H1 (cell line): ENCODE results near the gene WSCD1. TPM values are rescaled to one million over a fixed set of nuclear protein-coding genes. Genes with fewer than 3 reads are reported as not detected.

Experiments
- CTCF ChIA-PET: fragments of 300-600 bp; sonication (Branson Sonifier 250); formaldehyde crosslinking; loops from one replicate; lab custom pipeline; 2021; ENCODE audit not compliant: partially characterized antibody; lab: Charles Lee
- POLR2A ChIA-PET: fragments of 300-600 bp; sonication (Branson Sonifier 250); formaldehyde crosslinking; loops from one replicate; lab custom pipeline; 2021; ENCODE audit warnings: inconsistent platforms; ENCODE audit not compliant: partially characterized antibody; lab: Charles Lee
- DNase-seq, 2 experiments: peaks; one replicate each; pipeline versions ENCODE4 v3.0.0 to v3.0.0-alpha.2; 2010 to 2022; ENCODE audit warnings: low spot score in 2 of 2, low read depth in 1 of 2, mixed read lengths in 1 of 2
- FAIRE-seq: peaks from 2 replicates; lab custom pipeline; 2011; peaks lifted over from hg19 to GRCh38; lab: Jason Lieb, UNC
- H2AFZ ChIP-seq: 2 replicates; pipeline ENCODE4 v1.8.1; 2012; ENCODE audit warnings: low read length, inconsistent platforms
- H2AK5ac ChIP-seq: 2 replicates; pipeline ENCODE4 v1.6.1; 2013; ENCODE audit warnings: low read depth, low read length
- H2BK120ac ChIP-seq: replicated peaks from 2 replicates; pipeline ENCODE3; 2013; ENCODE audit warnings: low read depth, low read length, inconsistent platforms
- H2BK12ac ChIP-seq: 2 replicates; pipeline ENCODE4 v1.6.1; 2013; ENCODE audit warnings: low read depth, low read length
- H2BK15ac ChIP-seq: 2 replicates; pipeline ENCODE4 v1.6.1; 2013; ENCODE audit warnings: low read length
- H2BK20ac ChIP-seq: 2 replicates; pipeline ENCODE4 v1.6.1; 2013; ENCODE audit warnings: low read length
- H2BK5ac ChIP-seq: 2 replicates; pipeline ENCODE4 v1.6.1; 2013; ENCODE audit warnings: low read depth, low read length
- H3K14ac ChIP-seq: 2 replicates; pipeline ENCODE4 v1.6.1; 2013; ENCODE audit warnings: inconsistent platforms; ENCODE audit not compliant: insufficient read length
- H3K18ac ChIP-seq: 2 replicates; pipeline ENCODE4 v1.6.1; 2013; ENCODE audit warnings: low read length; ENCODE audit errors: extremely low read depth
- H3K23ac ChIP-seq: 2 replicates; pipeline ENCODE4 v1.6.1; 2013; ENCODE audit warnings: inconsistent platforms; ENCODE audit not compliant: insufficient read length
- H3K23me2 ChIP-seq: 2 replicates; pipeline ENCODE4 v1.6.1; 2013; ENCODE audit warnings: low read depth, low read length
- H3K27ac ChIP-seq: 2 replicates; pipeline ENCODE4 v1.6.1; 2011; ENCODE audit warnings: low read depth, low read length, inconsistent platforms
- H3K27me3 ChIP-seq, 4 experiments: replicated peaks in 1 of 4; 1 replicate in 1 of 4; 2 replicates in 3 of 4; pipeline versions ENCODE4 v1.6.1 to v1.8.1; 2011 to 2013; ENCODE audit warnings: low read length in 3 of 4, mild to moderate bottlenecking in 3 of 4, inconsistent platforms in 2 of 4, mixed read lengths in 2 of 4, moderate library complexity in 1 of 4; ENCODE audit not compliant: control insufficient read depth in 3 of 4, insufficient read depth in 3 of 4; ENCODE audit errors: extremely low read depth in 1 of 4
- H3K36me3 ChIP-seq, 4 experiments: 2 replicates each; pipeline versions ENCODE4 v1.6.1 to v1.8.1; 2011 to 2013; ENCODE audit warnings: mild to moderate bottlenecking in 4 of 4, low read length in 3 of 4, moderate library complexity in 2 of 4, control low read depth in 1 of 4, inconsistent platforms in 1 of 4; ENCODE audit not compliant: insufficient read depth in 4 of 4, control insufficient read depth in 2 of 4
- H3K4ac ChIP-seq: replicated peaks from 2 replicates; pipeline ENCODE3; 2013; ENCODE audit warnings: low read length, low read depth, mixed read lengths, inconsistent platforms; ENCODE audit not compliant: insufficient read length
- H3K4me1 ChIP-seq, 4 experiments: replicated peaks in 1 of 4; 1 replicate in 1 of 4; 2 replicates in 3 of 4; pipeline versions ENCODE4 v1.6.1 to v1.8.1; 2011 to 2013; ENCODE audit warnings: low read length in 3 of 4, inconsistent platforms in 2 of 4, mixed read lengths in 1 of 4; ENCODE audit not compliant: insufficient read depth in 4 of 4, control insufficient read depth in 3 of 4
- H3K4me2 ChIP-seq, 2 experiments: 2 replicates each; pipeline versions ENCODE4 v1.6.1 to v1.8.1; 2011 to 2013; ENCODE audit warnings: low read depth in 2 of 2, low read length in 2 of 2, control low read depth in 1 of 2, inconsistent platforms in 1 of 2, mild to moderate bottlenecking in 1 of 2; ENCODE audit not compliant: insufficient read depth in 1 of 2
- H3K4me3 ChIP-seq, 4 experiments: fragments of 200-600, 300-600 bp in 1 of 4; sonication (generic), shearing (Covaris generic), sonication (Bioruptor Twin) in 1 of 4; 2 replicates each; pipeline versions ENCODE4 v1.5.1 to v1.8.1; 2011 to 2016; ENCODE audit warnings: low read length in 4 of 4, low read depth in 3 of 4, control low read depth in 2 of 4, inconsistent platforms in 2 of 4, mild to moderate bottlenecking in 2 of 4, mixed read lengths in 1 of 4, moderate library complexity in 1 of 4; ENCODE audit not compliant: insufficient read depth in 2 of 4; ENCODE audit errors: extremely low read depth in 1 of 4
- H3K56ac ChIP-seq: replicated peaks from 2 replicates; pipeline ENCODE3; 2013; ENCODE audit warnings: low read depth, mild to moderate bottlenecking, mixed read lengths, low read length, inconsistent platforms; ENCODE audit not compliant: insufficient read length
- H3K79me1 ChIP-seq: 2 replicates; pipeline ENCODE4 v1.6.1; 2013; ENCODE audit warnings: low read depth, low read length, control low read depth
- H3K79me2 ChIP-seq, 2 experiments: 2 replicates each; pipeline versions ENCODE4 v1.6.1 to v1.8.1; 2012 to 2013; ENCODE audit warnings: low read length in 2 of 2, mild to moderate bottlenecking in 2 of 2, inconsistent platforms in 1 of 2; ENCODE audit not compliant: insufficient read depth in 2 of 2, control insufficient read depth in 1 of 2
- H3K9ac ChIP-seq, 4 experiments: replicated peaks in 1 of 4; 1 replicate in 1 of 4; 2 replicates in 3 of 4; pipeline versions ENCODE4 v1.6.1 to v1.8.1; 2011 to 2013; ENCODE audit warnings: low read depth in 3 of 4, low read length in 3 of 4, control low read depth in 2 of 4, mild to moderate bottlenecking in 2 of 4, moderate library complexity in 2 of 4, inconsistent platforms in 1 of 4; ENCODE audit errors: extremely low read depth in 1 of 4
- H3K9me3 ChIP-seq, 2 experiments: 2 replicates each; pipeline versions ENCODE4 v1.6.1 to v1.8.1; 2012 to 2013; ENCODE audit warnings: mild to moderate bottlenecking in 2 of 2, moderate library complexity in 2 of 2, control low read depth in 1 of 2, inconsistent platforms in 1 of 2, low read depth in 1 of 2, low read length in 1 of 2, mixed read lengths in 1 of 2; ENCODE audit not compliant: insufficient read depth in 2 of 2
- H4K20me1 ChIP-seq, 2 experiments: replicated peaks in 1 of 2; 2 replicates each; pipeline versions ENCODE3 to v1.8.1; 2011 to 2013; ENCODE audit warnings: inconsistent platforms in 2 of 2, low read length in 2 of 2, mild to moderate bottlenecking in 1 of 2; ENCODE audit not compliant: insufficient read depth in 2 of 2, control insufficient read depth in 1 of 2
- H4K5ac ChIP-seq: 2 replicates; pipeline ENCODE4 v1.6.1; 2013; ENCODE audit warnings: low read length, low read depth, mixed read lengths, inconsistent platforms; ENCODE audit not compliant: insufficient read length
- H4K8ac ChIP-seq: 2 replicates; pipeline ENCODE4 v1.8.0; 2013; ENCODE audit warnings: mild to moderate bottlenecking, moderate library complexity, low read length, inconsistent platforms; ENCODE audit not compliant: insufficient read depth; ENCODE audit errors: extremely low read depth
- H4K91ac ChIP-seq: replicated peaks from 2 replicates; pipeline ENCODE3; 2013; ENCODE audit warnings: low read length, mixed read lengths, inconsistent platforms; ENCODE audit not compliant: insufficient read length
- CHD2 ChIP-seq: IDR thresholded peaks from 2 replicates; pipeline ENCODE4 v1.6.1; 2012; ENCODE audit warnings: low read length, improper control_type of control experiment
- CREB1 ChIP-seq: IDR thresholded peaks from 2 replicates; pipeline ENCODE4 v1.6.1; 2012; ENCODE audit warnings: inconsistent platforms
- FOSL1 ChIP-seq: IDR thresholded peaks from 2 replicates; pipeline ENCODE4 v1.6.1; 2011; ENCODE audit warnings: mild to moderate bottlenecking, low read depth, low read length, moderate library complexity; ENCODE audit not compliant: insufficient read depth
- JUN ChIP-seq: IDR thresholded peaks from 2 replicates; pipeline ENCODE4 v1.6.1; 2011; ENCODE audit warnings: low read depth, mild to moderate bottlenecking, improper control_type of control experiment, low read length
- NRF1 ChIP-seq: IDR thresholded peaks from 2 replicates; pipeline ENCODE4 v1.6.1; 2011; ENCODE audit warnings: mild to moderate bottlenecking, low read depth, low read length, improper control_type of control experiment
- POLR2A ChIP-seq, 2 experiments: IDR thresholded peaks; 1 replicate in 1 of 2; 2 replicates in 1 of 2; pipeline ENCODE4 v1.6.1; 2011; ENCODE audit warnings: low read depth in 2 of 2, low read length in 2 of 2, mild to moderate bottlenecking in 2 of 2; ENCODE audit errors: control extremely low read depth in 1 of 2
- RBBP5 ChIP-seq: IDR thresholded peaks from 2 replicates; pipeline ENCODE4 v1.7.1; 2012; ENCODE audit warnings: low read depth, mild to moderate bottlenecking, inconsistent platforms, low read length, moderate library complexity, borderline replicate concordance
- RNF2 ChIP-seq: fragments of 200-900, 300-1000 bp; sonication (generic); IDR thresholded peaks from 2 replicates; pipeline ENCODE4 v1.7.1; 2016; ENCODE audit warnings: borderline replicate concordance, low read depth, mild to moderate bottlenecking, antibody characterized with exemption, low read length; ENCODE audit not compliant: poor library complexity, severe bottlenecking; ENCODE audit errors: missing control alignments
- RXRA ChIP-seq: IDR thresholded peaks from 2 replicates; pipeline ENCODE4 v1.6.1; 2011; ENCODE audit warnings: low read depth, mild to moderate bottlenecking, low read length, moderate library complexity; ENCODE audit not compliant: insufficient read depth
- SP1 ChIP-seq: IDR thresholded peaks from 2 replicates; pipeline ENCODE4 v1.6.1; 2011; ENCODE audit warnings: low read depth, low read length
- YY1 ChIP-seq: IDR thresholded peaks from 2 replicates; pipeline ENCODE4 v1.6.1; 2011; ENCODE audit warnings: low read depth, mild to moderate bottlenecking, low read length
- ZNF274 ChIP-seq: IDR thresholded peaks from 2 replicates; pipeline ENCODE4 v1.7.0; 2012; ENCODE audit warnings: low read length, borderline replicate concordance; ENCODE audit errors: extremely low read depth
- WGBS, 2 experiments: shearing (Covaris generic) in 1 of 2; methylation state at CpG; one replicate each; pipeline versions ENCODE4 v1.1.6 to v1.1.7; 2013 to 2015; ENCODE audit warnings: low lambda C conversion rate in 2 of 2, mixed read lengths in 2 of 2, inconsistent platforms in 1 of 2, low coverage in 1 of 2, missing lambda C conversion rate in 1 of 2; ENCODE audit not compliant: insufficient replicate concordance in 2 of 2, insufficient coverage in 1 of 2, insufficient read length in 1 of 2; ENCODE audit errors: extremely low coverage in 1 of 2, missing lambda C conversion rate in 1 of 2; 5-methylcytosine and 5-hydroxymethylcytosine counted together
- polyA plus RNA-seq, 7 experiments: library from polyadenylated mRNA; depleted of rRNA in 3 of 7; stranded (reverse) in 5 of 7; unstranded in 2 of 7; fragments of >200 nt in 5 of 7; fragments of 200-250 nt in 2 of 7; gene quantifications; 1 replicate in 5 of 7; 2 replicates in 1 of 7; 4 replicates in 1 of 7; pipeline versions ENCODE4 v1.2.1 to v1.2.3, GENCODE V29; 2011 to 2013; ENCODE audit warnings: missing spikeins in 2 of 7, mixed read lengths in 2 of 7
- total RNA-seq: library from RNA; stranded (reverse); fragmentation: NEBNext Ultra II Directional; extraction: Animal tissue kit (Norgen Biotek cat#: 25700); gene quantifications from 2 replicates; pipeline ENCODE4 v1.2.1, GENCODE V29; 2021
- TF ChIP-seq, protein P1 (sequence below): IDR thresholded peaks from 2 replicates; pipeline ENCODE4 v1.6.1; 2011; ENCODE audit warnings: low read depth, mild to moderate bottlenecking, low read length; ENCODE audit not compliant: insufficient read depth

Gene WSCD1
- total and polyA plus RNA-seq, 2 of the 8 experiments (the other 6 are each of a cell fraction or from before 2014, with no cell fraction given): 21.9 to 39.0 TPM

DNA sequence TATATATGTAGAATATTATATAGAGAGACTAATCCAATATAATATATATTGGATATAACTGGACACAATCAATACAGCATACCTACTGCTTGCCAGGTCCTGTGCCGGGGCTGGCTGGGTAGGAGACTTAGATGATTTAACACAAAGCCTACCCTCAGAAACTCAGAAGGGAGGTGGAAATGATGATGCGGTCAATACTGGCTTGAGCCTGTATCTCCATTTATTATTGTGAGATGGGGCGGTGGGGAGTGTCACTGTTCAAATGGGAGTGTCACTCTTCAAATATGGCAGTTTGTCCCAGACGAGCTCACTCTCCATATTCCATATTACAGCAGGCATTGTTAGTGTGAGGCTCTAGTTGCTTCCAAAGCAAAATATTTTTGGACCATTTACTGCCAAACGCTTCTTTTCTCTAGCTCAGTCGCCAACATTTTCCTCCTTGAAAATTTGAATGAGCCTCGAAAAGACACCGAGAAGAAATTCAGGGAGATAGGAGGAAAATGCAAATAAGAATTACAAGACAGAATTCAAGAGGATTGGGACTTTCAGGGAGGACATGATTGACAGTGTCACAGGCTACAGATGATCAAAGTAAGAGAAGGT, 70.7 kb downstream of the WSCD1 start:
- Histone ChIP-seq H3K36me3 (no peaks in the 10 kb centered on the region), H3K9ac (no peak overlapping the region), H3K23me2 (peaks cover 2% of the 10 kb centered on the region; the same call in 1 of the 2 replicates), H3K18ac (no peak overlapping the region; the same call in 1 of the 2 replicates), H3K4me1 (peaks cover 0 to 25% (median 15%) of the 10 kb centered on the region in 4 experiments; a peak in 6 of 7 replicates), H2AK5ac (no peak overlapping the region), H3K56ac (no peak overlapping the region), H3K23ac (no peak overlapping the region), H3K79me2 (no peaks in the 10 kb centered on the region), H2AFZ (no peak overlapping the region), H2BK120ac (peak overlapping the region; percentile 24), H2BK15ac (no peak overlapping the region), H3K9me3 (peaks cover 0 to under 1% of the 10 kb centered on the region in 2 experiments; a peak in 1 of 4 replicates), H3K14ac (no peak overlapping the region), H2BK5ac (no peak overlapping the region), H4K20me1 (no peaks in the 10 kb centered on the region), H4K5ac (no peak overlapping the region), H4K8ac (no peak overlapping the region), H3K4me3 (no peak overlapping the region), H3K4me2 (no peak overlapping the region), H4K91ac (no peak overlapping the region), H3K27ac (no peak overlapping the region), H2BK12ac (no peak overlapping the region; the same call in 1 of the 2 replicates), H3K79me1 (no peaks in the 10 kb centered on the region), H3K27me3 (no peaks in the 10 kb centered on the region), H2BK20ac (peak overlapping the region; percentile 28), H3K4ac (no peak overlapping the region)
- 93% methylated on average over 8 of the region's 8 CpGs; no CpG with 5 or more reads in 1 of the 2 experiments for WGBS, 2 experiments
- no peak for FAIRE-seq
- CTCF ChIA-PET: interaction anchor here (0.7 to 0.8 kb wide), 2 partner anchors 12 to 47 kb away, joined by 3 read pairs; no protein-coding TSS in a partner anchor
- DNase-seq: no peak
- POLR2A ChIA-PET: interaction anchor here (1.2 kb wide), 1 partner anchor 21 kb away, joined by 3 read pairs; no protein-coding TSS in a partner anchor
- TF ChIP-seq SP1 (no peak), POLR2A (IDR thresholded peaks at IDR 0.05; ENCODE audit: control extremely low read depth in 1 of 2, low read depth in 2 of 2, low read length in 2 of 2) (no peak), RBBP5 (no peak), ZNF274 (no peak), CREB1 (no peak), CHD2 (no peak), FOSL1 (no peak), RXRA (no peak), YY1 (no peak), NRF1 (no peak), JUN (no peak), RNF2 (no peak)
- TF ChIP-seq, protein P1, sequence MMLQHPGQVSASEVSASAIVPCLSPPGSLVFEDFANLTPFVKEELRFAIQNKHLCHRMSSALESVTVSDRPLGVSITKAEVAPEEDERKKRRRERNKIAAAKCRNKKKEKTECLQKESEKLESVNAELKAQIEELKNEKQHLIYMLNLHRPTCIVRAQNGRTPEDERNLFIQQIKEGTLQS: no peak
